Hematopoietic multipotent progenitor cell (in vitro differentiated cells): ENCODE data around the gene CCT5. TPM values are rescaled to one million over a fixed set of nuclear protein-coding genes. Genes with fewer than 3 reads are reported as not detected.
A peak's percentile ranks its signal among the peaks of the same experiment; 100 is the strongest.
"Not testable (repeated sequence)": the region's sequence is repeated elsewhere in the genome, so short reads cannot be mapped to it uniquely, and the experiment has no call there.

Experiments
- DNase-seq, 3 donors: peaks; one replicate each; pipeline ENCODE4 v3.0.0-alpha.2; 2011 to 2015; ENCODE audit warnings: low read depth in 2 of 3, low spot score in 2 of 3
- total RNA-seq: library from RNA; depleted of rRNA; stranded (reverse); fragments of >200 nt; gene quantifications from one replicate; pipeline ENCODE4 v1.2.3, GENCODE V29; 2012

The CCT5 gene
- total RNA-seq, 1 donor, result 242 TPM

DNA sequence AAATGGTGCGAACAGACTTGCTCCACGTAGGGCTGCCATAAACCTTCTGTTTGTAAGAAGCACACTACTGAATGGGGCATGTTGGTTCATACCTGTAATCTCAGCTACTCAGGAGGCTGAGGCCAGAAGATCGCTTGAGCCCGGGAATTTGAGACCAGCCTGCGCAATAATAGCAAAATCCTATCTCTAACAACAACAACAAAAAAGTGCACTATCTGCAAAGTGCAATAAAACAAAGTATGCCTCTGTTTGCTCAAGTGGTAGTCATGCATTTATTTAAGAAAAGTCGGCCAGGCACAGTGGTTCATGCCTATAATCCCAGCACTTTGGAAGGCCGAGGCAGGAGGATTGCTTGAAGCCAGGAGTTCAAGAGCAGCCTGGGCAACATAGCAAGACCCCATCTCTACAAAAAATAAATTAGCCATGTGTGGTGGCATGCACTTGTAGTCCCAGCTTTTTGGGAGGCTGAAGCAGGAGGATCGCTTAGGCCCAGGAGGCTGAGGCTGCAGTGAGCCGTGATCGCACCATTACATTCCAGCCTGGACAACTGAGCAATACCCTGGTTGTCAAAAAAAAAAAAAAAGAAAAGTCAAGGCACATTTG lies 5.6 kb upstream of the CCT5 start:
- no peak for DNase-seq

GRCh38 chr5:10246761-10247160 lies 3.3 kb upstream of the CCT5 start:
- DNase-seq, result no peak

DNA sequence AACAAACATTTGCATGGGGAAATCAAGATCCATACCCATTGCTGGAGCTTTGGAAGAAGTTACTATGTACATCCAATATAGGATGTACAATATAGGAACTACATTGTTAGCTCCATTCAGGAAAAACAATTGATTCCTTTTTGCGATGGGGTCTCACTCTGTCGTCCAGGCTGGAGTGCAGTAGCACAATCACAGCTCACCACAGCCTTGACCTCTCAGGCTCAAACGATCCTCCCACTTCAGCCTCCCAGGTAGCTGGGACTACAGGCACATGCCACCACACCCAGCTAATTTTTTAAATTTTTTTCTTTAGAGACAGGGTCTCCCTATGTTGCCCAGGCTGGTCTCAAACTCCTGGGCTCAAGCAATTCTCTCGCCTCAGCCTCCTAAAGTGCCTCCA lies 2.9 kb upstream of the CCT5 start:
- not testable (repeated sequence) for DNase-seq

GRCh38 chr5:10248378-10249260 lies 1.5 kb upstream of the CCT5 start:
- no peak for DNase-seq

GRCh38 chr5:10250806-10251276 lies 761 bp downstream of the CCT5 start:
- peak in 2 of 3 donors; percentile 9 to 32 for DNase-seq

- DNase-seq, result no peak
These were observed 1.3 kb downstream of the CCT5 start for GRCh38 chr5:10251405-10251804.

GRCh38 chr5:10253390-10253789 lies 3.3 kb downstream of the CCT5 start:
- no peak for DNase-seq

DNA sequence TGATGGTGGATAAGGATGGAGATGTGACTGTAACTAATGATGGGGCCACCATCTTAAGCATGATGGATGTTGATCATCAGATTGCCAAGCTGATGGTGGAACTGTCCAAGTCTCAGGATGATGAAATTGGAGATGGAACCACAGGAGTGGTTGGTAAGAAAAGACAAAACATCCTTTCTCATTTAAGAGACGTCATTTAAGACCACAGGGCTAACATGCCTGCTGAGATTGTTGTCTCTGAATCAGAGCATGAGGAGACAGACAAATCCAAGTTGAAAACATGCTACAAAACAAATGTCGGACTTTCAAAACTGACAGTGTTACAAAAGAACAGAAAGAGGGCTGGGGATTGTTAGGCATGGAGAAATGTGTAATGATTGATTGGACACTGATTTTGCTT lies 4.6 kb downstream of the CCT5 start:
- no peak for DNase-seq

DNA sequence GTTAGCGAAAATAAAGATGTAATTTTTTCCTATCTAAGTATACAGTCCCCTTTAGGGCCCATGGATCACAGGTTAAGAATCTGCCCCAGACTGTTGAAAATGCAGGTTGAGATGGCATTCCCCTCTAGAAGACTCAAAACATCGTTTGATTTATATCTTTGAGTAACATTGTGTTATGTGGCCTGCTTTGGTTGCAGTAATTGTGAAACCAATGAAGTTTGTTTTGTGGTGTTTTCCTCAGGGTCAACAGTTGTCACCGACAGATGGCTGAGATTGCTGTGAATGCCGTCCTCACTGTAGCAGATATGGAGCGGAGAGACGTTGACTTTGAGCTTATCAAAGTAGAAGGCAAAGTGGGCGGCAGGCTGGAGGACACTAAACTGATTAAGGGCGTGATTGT lies 7.8 kb downstream of the CCT5 start:
- DNase-seq, result no peak

- DNase-seq, result no peak
These were observed 9.8 kb downstream of the CCT5 start for GRCh38 chr5:10259899-10260298.

DNA sequence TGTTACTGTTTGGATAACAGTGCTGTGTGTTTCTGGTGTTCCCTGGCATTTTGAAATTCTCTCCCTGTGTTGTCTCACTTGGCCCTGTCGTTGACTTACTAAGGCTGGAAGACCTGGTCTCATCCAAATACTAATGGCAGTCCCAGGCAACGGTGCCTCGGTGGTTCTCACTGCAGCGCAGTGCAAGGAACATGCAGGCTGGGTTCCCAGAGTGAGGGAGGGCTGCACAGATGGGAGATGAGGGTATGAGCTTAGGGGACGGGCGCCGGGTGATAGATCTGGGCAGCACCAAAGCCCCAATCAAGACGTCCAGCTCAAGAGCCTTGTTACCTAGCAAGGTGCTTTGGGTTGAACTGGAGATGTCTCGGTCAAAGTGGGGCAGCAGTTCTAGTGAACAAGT lies 11.0 kb downstream of the CCT5 start:
- no peak for DNase-seq

DNA sequence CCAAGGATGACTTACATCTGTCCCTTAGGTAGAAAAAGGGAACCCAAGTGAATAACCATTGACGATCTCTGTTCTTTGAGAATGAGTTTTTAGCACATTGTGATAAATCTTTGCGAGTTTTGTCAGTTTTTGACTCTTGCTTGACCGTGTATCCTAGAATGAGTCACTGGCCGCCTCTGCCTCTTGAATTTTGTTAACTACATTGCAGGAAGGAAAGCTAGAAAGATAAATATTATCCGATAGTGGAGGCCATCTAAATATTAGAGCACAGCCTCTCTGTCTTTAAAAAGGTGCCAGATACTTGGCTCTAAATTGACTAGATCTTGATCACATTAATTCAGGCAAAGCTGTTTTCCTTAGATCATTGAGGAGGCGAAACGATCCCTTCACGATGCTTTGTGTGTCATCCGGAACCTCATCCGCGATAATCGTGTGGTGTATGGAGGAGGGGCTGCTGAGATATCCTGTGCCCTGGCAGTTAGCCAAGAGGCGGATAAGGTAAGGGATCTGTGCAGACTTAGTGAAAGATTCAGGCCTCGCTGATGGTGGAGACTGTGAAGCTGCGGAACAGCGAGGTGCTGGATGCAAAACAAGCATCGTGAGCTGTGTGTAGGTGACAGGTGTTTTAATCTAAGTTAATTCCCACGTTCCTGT lies 12.2 kb downstream of the CCT5 start:
- no peak for DNase-seq

GRCh38 chr5:10262995-10263394 lies 12.9 kb downstream of the CCT5 start:
- no peak for DNase-seq

GRCh38 chr5:10264604-10265003 lies 14.5 kb downstream of the CCT5 start:
- DNase-seq, result no peak

DNA sequence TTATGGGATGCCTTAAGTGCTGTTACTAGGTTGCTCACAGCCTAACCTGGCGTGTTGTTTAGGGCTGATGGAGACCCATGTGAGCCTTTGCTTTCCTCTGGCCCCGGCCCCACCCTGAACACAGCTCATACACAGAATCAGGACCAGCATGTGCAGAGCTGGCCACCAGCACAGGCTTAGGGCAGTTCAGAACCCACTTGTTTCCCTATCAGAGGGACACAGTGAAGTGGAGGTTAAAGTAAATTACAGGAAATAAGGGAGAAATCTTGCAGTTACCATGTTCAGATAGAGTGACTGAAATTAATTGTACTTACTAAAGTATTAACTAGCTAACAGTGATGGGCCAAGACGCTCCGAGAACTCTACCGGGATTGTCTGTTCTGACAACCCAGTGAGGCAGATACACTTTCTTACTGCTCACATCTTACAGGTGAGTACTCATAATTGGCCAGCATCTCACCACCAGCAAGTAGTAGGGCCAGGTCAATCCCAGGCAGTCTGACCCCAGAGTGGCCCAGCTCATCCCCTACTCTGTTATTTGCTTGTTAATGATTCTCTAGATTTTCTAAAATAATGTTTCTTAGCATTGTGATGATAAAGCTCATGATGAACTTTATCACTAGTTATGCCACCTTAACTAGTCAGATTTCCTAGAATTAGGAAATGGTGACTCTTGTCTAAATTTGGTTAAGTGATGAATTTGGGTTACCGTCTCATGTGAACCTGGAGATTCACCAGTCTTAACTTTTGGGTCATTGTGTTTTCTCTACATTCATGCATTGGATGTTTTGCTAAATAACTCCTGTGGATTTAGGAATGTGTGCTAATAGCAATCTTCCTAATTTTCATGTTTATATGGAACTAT lies 15.4 kb downstream of the CCT5 start:
- DNase-seq, result no peak

DNA sequence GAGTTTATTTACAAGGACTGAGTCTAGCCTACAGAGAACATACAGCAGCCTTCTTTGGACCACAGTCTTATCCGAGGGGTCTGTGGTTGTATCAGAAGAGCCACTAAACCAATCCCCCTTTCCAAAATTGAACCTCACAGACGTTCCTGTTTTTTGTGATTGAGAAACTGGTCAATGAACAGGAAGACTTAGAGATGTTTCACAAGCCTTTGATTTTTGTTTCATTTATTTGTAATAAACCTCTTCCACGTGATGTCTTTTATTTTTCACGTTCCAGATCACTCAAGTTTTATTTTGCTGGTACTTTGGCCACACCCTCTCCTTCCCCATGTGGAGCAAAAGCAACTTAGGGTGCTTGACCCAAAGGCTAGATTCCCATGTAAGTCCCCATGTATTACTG lies 16.1 kb downstream of the CCT5 start:
- no peak for DNase-seq

GRCh38 chr5:10266839-10267238 lies 16.8 kb downstream of the CCT5 start:
- no peak for DNase-seq

DNA sequence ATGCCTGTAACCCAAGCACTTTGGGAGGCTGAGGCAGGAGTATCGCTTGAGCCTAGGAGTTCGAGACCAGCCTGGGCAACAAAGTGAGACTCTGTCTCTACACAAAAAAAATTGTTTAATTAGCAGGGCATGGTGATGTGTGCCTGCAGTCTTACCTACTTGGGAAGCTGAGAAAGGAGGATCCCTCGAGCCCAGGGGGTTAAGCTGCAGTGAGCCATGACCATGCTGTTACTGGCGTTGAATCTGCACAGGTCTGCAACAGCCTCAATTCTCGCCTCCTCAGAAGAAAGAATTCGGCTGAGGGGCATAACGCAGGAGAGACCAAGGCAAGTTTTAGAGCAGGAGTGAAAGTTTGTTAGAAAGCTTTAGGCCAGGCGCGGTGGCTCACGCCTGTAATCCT lies 18.0 kb downstream of the CCT5 start:
- no peak for DNase-seq

DNA sequence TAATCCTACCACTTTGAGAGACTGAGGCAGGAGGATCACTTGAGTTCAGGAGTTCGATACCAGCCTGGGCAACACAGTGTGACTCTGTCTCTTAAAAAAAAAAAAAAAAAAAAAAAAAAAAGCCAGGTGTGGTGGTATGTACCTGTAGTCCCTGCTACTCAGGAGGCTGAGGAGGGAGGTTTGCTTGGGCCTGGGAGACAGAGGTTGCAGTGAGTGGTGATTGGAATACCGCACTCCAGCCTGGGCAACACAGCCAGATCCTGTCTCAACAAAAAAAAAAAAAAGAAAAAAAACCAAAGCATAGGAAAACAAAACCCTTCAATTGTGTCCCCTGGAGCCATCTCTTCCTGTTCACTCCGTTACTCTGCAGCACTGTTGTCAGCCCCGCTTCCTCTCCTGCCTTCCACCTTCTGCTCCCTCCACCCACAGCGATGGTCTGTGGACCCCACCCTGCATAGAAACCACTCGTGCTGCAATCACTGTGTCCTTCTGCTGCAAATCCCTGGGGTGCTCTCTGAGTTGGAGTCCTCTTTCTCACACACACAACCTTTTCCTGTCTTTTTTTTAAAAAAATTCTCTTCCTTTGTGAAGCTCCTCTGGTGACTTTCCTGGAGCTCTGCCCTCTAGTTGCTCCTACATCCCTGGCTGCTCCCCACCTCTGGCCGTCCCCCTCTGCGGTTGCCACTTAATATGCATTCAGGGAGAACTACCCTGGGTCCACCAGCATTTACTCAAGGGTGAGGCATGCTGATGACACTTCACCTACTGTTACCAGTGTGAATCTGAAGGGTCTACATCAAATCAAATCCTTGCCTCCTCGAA lies 22.2 kb downstream of the CCT5 start:
- no peak for DNase-seq

GRCh38 chr5:10272875-10273209 lies 22.8 kb downstream of the CCT5 start:
- DNase-seq, result not testable (repeated sequence)
